AG09309 (cell line): Measurements from ENCODE around the gene PNLIPRP2.

Experiments
- DNase-seq: peaks from one replicate; pipeline ENCODE4 v3.0.0-alpha.2; 2010; ENCODE audit warnings: low read depth
- H3K4me3 ChIP-seq: 2 replicates; pipeline ENCODE4 v1.5.1; 2011; ENCODE audit warnings: mild to moderate bottlenecking, low read depth, low read length, moderate library complexity; ENCODE audit not compliant: control insufficient read depth
- TF ChIP-seq, protein P1 (sequence below): IDR thresholded peaks from 2 replicates; pipeline ENCODE4 v1.5.1; 2011; ENCODE audit warnings: mild to moderate bottlenecking, low read depth, low read length, inconsistent platforms; ENCODE audit not compliant: insufficient read depth, control insufficient read depth; ENCODE audit errors: missing control alignments

PNLIPRP2 gene

DNA sequence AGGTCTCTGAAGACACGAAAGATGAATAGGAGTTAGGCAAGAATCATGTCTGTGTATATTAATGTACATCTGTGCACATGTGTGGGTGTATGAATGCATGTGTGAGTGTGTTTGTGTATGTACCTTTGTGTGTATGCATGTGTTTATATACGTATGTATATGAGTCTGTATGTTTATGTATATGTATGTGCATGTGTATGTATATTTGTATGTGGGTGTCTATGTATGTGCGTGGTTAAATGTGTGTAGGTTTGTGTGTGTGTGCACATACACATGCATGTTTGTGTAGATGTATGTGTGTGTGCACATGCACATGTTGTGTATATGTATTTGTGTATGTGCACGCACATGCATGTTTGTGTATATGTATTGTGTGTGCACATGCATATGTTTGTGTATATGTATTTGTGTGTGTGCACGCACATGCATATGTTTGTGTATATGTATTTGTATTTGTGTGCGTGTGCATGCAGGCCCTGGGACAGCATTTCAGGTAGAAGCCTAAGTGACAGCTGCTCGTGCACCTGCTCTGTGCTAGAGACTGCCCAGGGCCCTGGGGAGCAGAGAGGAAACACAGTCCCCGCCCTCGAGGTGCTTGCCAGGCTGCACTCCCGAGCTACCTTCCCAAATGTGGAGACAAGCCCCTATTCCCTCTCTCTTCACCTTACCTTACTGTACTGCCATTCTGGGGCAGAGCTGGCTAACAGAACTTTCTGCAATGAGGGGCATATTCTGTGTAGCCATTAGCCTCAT, 17.9 kb upstream of the PNLIPRP2 start:
- DNase-seq, result no peak
- no peak overlapping the region for H3K4me3 ChIP-seq
- TF ChIP-seq, protein P1, sequence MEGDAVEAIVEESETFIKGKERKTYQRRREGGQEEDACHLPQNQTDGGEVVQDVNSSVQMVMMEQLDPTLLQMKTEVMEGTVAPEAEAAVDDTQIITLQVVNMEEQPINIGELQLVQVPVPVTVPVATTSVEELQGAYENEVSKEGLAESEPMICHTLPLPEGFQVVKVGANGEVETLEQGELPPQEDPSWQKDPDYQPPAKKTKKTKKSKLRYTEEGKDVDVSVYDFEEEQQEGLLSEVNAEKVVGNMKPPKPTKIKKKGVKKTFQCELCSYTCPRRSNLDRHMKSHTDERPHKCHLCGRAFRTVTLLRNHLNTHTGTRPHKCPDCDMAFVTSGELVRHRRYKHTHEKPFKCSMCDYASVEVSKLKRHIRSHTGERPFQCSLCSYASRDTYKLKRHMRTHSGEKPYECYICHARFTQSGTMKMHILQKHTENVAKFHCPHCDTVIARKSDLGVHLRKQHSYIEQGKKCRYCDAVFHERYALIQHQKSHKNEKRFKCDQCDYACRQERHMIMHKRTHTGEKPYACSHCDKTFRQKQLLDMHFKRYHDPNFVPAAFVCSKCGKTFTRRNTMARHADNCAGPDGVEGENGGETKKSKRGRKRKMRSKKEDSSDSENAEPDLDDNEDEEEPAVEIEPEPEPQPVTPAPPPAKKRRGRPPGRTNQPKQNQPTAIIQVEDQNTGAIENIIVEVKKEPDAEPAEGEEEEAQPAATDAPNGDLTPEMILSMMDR, result no peak

DNA sequence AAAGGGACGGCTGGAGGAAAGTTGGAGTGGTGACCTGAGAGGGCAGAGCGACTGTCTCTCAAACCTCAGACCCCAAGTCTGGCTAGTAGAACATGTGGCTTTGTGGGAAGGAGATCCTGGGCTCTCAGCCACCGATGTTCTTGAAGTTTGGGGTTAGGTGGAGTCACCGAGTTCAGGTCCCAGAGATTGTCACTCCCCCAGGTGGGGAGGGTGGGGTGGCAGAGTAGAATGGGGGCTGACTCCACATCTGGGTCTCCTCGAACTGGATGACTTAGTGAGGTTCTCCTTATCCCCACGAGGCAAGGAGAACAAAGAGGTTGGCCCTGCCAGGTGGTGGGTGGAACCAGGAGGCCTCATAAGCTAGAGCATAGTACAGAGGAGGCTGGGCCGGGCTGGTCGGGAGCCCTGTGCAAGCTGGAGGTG, 14.7 kb upstream of the PNLIPRP2 start:
- H3K4me3 ChIP-seq, result no peak overlapping the region
- TF ChIP-seq, protein P1, result no peak
- no peak for DNase-seq

DNA sequence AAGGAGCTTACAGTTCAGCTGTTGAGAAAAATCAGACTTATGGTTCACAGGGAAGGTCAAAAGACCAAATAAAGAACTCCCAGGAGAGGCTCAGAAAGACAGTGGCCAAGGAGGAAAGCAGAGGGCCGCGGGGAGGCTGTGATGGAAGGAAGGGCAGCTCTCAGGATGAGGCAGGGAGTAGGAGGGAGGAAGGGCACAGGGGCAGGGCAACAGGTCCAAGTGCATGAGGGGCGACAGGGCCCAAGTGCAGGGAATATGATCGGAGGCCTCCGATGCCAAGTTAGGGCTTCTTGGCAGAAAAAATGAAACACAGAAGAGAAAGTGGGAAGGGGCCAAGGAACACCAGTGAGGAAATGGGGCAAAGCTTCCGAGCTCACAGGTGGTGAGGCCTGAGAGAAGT, 13.4 kb upstream of the PNLIPRP2 start:
- no peak for DNase-seq
- TF ChIP-seq, protein P1, result no peak
- no peak overlapping the region for H3K4me3 ChIP-seq

DNA sequence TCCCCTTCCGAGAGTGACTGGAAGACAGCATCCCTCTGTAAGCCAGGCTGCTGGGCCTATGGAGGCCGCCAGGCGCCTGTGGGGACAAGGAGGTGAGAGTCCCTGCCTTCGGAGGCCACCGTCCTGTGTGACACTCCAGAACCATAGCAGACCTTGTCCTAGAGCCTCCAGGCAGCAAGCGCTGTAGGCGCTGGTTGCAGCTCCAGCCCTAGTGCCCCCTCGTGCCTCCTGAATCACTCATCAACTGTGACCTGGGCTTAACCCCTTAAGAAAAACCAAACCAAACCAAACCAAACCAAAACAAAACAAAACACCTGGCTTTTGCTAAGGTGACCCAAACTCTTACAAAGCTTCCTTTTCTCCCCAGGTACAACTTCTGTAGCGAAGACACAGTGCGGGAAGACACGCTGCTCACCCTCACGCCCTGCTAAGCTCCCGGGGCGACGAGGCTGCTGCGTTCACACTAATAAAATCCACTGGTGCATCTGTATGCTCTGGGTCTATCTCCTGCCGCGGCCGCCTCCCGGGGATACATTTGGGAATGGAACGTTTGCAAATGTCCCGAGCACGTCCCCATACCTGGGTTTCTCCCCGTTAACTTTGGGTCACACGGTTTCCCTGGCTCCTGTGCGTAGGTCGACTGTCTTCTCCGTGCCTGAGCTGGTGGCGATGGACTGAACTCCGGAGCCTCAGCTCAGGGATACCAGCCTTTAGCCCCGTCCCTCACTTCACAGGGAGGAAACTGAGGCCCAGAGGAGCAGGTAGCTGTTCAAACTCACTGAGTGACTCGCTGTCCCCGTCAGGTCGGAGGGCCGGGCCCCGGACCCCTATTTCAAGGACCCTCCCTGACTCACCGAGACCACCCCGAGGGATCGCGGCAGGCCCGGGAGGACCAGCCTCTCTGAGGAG, 11.8 kb upstream of the PNLIPRP2 start:
- TF ChIP-seq, protein P1, result no peak
- no peak overlapping the region for H3K4me3 ChIP-seq
- no peak for DNase-seq

DNA sequence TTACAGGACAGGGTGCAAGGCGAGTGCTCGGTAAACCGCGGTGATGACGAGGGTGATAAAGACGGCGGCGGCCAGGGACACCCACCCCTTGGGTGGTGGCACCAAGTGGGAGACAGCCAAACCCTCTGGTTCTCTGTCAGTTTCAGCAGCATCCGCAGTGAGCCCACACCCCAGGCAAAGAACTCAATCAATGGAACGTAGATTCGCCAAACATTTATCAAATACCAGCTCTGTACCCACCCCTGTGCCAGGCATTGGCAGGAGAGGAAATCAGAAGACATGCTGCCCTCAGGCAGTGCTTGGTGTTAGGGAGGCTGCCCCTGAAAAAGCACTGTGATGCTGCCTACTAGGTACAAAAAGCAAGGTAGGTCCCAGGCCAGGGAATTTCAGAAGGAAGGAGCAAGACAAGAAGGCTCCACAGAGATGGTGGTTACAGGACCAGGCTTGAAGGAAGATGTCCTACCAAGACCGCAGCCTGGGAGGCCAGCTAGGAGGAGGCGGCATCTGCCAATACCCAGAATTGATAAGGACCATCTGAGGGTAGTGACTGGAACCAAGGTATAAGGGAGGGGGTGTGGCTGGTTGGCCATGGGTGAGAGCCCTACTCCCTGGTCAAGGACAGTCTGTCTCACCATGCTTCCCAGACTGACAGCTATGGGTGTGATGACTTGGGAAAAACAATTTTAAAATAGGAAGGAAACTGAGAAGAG, 10.2 kb upstream of the PNLIPRP2 start:
- DNase-seq, result no peak
- H3K4me3 ChIP-seq, result no peak overlapping the region
- TF ChIP-seq, protein P1, result no peak

DNA sequence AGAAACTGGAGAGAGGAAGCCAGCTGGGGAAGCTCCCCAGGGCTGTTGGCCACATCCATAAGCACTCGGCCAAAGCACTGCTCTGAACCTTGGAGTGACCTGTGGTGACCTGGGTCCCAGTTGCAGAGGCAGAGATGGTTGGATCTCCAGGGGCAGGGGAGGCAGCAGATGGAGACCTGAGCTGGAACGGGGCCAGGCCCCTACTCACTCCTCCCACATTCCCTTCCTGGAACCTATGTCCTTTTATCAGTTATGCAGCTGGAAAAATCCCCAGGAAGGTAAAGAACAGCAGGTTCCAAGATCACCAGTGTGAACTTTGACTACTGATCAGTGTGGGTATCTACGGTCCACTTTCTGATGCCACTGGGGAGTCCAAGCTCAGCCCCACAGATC, 9.6 kb upstream of the PNLIPRP2 start:
- H3K4me3 ChIP-seq, result no peak overlapping the region
- DNase-seq, result no peak
- TF ChIP-seq, protein P1, result no peak
